ENCODE results near the gene CENPX.

Gene CENPX

DNA sequence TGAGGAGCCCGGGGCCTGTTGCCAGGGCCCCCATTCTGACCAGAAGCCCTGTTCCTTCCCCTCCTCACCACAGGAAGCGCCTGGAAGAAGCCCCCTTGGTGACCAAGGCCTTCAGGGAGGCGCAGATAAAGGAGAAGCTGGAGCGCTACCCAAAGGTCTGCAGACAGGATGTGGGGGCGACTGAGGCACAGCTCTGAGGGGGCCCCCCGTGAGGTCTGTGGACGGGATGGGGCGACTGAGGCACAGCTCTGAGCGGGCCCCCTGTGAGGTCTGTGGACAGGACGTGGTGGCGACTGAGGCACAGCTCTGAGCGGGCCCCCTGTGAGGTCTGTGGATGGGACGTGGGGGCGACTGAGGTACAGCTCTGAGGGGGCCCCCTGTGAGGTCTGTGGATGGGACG, 13.3 kb downstream of the CENPX start:
- DNase-seq, result no peak

GRCh38 chr17:82008941-82009405, 13.7 kb downstream of the CENPX start:
- DNase-seq, result no peak

GRCh38 chr17:82008258-82008940, 14.3 kb downstream of the CENPX start:
- no peak for DNase-seq

DNA sequence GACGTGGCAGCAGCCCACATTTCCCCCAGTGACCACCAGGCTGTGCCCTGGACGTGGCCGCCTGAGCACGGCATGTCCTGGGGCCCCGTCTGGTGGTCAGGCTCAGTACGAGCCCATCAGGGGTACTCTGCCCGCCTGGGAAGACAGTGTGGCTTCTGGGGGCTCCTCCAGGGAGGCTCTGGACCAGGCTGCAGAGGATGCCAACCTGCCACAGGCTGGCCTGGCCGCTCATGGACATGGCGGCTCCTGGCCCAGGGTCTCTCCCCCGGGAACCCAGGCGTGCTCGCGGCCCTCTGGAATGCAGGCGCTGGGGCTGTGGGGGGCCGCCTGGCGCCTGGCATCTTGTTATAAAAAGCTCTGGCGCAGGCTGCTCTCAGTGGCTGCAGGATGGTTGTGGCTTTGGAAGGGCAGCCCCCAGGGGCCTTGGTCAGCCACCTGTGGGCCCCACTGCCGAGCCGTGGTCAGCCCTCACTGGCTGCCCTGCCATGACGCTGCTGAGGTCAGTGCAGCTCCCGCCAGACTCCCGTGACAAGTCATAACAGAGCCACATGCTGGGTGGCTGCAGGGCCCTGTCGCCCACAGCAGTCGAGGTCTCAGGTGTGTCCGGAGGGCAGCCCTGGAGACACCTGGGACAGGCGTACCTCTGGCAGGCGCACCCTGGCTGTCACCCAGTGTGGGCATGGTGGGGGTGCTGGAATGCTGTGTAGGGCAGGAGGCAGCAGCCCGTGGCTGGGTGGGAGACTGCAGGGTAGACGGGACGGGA, 15.0 kb downstream of the CENPX start:
- DNase-seq, result no peak

DNA sequence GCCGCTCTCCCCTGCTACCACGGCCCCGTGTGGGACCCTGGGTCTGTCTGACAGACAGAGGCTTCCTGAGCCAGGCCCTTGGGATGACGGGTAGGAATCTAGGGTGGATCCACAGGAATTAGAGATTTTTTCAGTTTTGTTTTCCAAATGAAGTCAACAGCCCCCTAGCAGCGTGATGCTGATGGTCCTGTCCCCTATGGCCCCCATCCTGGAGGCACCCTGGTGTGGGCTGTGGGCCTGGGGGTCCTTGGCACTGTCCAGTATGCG, 15.5 kb downstream of the CENPX start:
- no peak for DNase-seq

GRCh38 chr17:82006468-82007227, 16.0 kb downstream of the CENPX start:
- no peak for DNase-seq

- DNase-seq, result no peak
Observed at GRCh38 chr17:82005701-82006348, 16.9 kb downstream of the CENPX start.

DNA sequence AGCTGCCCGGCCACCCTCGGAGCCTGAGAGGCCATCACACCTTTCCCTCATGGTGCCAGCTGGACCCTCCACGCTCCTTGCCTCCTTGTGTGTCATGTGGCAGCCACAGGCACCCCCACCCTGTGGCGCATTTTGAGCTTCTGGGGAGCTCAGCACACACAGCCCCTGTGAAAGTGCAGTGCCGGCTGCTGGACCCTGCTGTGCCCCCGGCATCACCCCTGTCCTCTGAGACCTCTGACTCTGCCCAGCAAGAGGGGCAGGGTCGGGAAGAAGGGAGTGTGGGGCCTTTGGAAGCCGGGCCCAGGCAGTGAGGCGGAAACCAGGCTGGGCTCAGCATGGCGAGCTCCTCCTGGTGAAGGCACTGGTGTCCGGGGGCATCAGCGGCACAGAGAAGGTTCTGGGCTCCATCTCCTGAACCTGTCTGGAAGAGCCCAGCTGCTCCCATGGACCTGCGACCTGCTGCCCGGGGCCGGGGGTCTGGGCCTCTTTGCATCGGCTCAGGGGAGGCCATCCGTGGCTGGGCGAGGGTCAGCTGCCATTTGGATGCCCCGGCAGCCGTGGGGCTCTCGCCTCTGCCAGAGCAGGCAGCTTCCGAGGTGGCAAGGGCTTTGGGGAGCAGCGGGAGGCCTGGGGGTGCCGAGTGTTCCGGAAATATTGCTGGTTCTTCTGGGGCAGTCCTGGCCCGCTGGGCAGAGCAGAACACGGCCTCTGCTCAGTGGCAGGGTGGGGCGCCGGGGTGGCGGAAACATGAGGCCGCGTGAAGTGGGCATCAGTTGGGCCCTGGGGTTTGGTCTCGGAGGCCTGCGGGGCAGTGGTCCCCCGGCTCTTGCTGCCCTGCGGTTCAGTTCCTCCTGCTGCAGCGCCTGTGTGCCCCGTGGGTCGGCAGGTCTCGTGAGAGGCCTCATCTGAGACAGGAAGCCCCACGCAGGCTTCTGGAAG, 17.9 kb downstream of the CENPX start:
- no peak for DNase-seq

- no peak for DNase-seq
Observed at GRCh38 chr17:82003411-82004381, 19.0 kb downstream of the CENPX start.

DNA sequence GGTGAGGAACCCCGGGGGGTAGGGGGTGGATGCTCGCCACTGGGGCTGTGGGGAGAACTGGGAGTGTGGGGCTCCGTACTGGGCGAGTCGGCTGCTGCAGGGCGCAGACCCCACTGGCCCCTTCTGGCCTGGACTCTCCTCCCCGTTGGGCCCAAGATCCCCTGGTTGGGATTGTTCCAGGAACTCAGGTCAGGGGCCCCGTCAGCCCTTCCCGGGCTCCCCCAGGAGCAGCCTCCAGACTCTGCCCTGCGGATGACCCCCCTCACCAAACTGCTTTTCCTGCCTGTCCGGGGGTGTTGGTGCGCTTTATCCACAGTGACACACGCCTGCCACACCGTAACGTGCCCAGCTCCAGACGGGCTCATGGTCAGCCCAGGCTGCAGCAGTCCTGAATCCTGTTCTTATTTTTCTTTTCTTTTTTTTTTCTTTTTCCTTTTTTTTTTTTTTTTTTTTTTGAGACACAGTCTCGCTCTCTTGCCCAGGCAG, 21.1 kb downstream of the CENPX start:
- DNase-seq, result no peak

DNA sequence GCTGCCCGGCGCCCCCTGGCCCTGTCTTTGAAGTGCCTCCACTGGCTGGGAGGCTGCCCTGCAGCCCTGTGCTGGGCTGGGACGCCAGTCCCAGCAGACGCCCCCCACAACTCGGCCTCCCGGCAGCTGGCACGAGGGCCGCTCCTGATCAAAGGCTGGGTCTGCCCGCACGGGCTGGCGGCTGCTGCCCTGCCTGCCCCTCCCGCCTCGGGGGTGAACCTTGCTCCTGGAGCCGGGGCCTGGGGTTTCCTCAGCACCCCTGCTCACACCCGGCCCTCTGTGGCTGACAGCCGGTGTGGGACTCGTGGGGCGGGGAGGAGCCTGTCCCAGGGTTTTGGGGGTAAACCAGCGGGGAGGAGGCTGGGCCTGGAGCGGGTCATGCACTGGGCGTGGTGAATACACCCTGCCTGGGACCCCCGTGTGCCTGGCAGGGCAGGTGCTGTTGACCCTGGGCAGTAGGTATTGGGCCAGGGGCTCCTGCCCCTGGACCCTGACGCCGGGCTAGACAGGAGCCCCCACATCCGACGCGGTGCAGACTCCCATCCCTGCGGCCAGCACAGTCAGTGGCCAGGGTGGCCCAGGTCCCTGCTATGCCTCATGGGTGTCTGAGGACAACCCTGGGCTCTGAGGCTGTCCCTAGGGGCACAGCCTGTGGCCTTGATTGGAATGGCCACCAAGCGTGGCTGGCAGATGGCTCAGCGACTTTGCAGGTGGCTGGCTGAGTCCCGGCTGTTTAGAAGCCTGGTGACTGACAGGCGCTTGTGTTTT, 21.7 kb downstream of the CENPX start:
- no peak for DNase-seq

GRCh38 chr17:81999976-82000802, 22.5 kb downstream of the CENPX start:
- DNase-seq, result no peak

- DNase-seq, result no peak
Observed at GRCh38 chr17:81999587-81999975, 23.1 kb downstream of the CENPX start.

GRCh38 chr17:81998691-81999438, 23.8 kb downstream of the CENPX start:
- DNase-seq, result no peak

DNA sequence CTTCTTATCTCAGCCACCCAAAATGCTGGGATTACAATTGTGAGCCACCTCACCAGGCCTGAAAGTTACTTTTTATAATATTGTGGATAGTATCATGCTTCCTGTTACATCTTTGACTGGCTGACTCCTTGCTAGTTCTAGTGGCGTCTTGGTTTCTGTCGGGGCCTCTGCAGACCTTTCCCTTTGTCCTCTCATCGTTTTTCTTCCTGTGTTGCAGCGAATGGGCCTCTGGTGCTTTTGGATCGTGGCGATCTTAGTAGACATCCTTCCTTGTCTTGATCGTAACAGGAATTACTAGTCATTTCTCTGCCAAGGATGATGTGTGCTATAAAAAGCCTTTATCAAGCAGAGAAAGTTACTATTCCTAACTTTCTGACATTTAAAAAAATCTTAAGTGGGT, 24.5 kb downstream of the CENPX start:
- no peak for DNase-seq

- no peak for DNase-seq
Observed at GRCh38 chr17:81996757-81997441, 25.8 kb downstream of the CENPX start.

DNA sequence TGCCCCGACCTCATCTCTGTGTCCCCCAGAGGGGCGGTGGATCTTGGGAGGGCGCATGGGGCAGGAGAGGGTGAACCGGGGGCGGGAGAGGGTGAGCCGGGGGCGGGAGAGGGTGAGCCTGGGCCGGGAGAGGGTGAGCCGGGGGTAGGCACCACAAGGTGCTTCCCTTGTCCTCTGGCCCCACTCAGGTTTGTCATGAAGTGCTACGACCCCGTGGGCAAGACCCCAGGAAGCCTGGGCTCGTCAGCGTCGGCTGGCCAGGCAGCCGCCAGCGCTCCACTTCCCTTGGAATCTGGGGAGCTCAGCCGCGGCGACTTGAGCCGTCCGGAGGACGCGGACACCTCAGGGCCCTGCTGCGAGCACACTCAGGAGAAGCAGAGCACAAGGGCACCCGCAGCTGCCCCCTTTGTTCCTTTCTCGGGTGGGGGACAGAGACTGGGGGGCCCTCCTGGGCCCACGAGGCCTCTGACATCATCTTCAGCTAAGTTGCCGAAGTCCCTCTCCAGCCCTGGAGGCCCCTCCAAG, 26.4 kb downstream of the CENPX start:
- no peak for DNase-seq

Data from activated CD4-positive, CD25-positive, alpha-beta regulatory T cell (primary cell).